HCT116 (cell line): Measurements from ENCODE around the gene WDR64. TPM values are rescaled to one million over a fixed set of nuclear protein-coding genes. Genes with fewer than 3 reads are reported as not detected.
"Not testable (repeated sequence)": the region's sequence is repeated elsewhere in the genome, so short reads cannot be mapped to it uniquely, and the experiment has no call there.

Source experiments
- ATAC-seq: fragments of 200-7000 bp; cut with Tn5 transposase; 2 replicates; pipeline ENCODE4 v1.9.1; 2020; ENCODE audit warnings: mild to moderate bottlenecking, moderate library complexity
- BruUV-seq: library from RNA; stranded (reverse); fragments of 400-500 nt; replicated peaks from 2 replicates; lab custom pipeline; 2021; lab: Mats Ljungman, UMichigan
- CTCF ChIA-PET: fragments of 300-600 bp; sonication (Branson Sonifier 250); formaldehyde crosslinking; loops from one replicate; lab custom pipeline; 2021; ENCODE audit warnings: antibody characterized with exemption; lab: Charles Lee
- POLR2A ChIA-PET: fragments of 300-600, 350-600 bp; sonication (Branson Sonifier 250); formaldehyde crosslinking; loops from one replicate; lab custom pipeline; 2021; ENCODE audit warnings: antibody characterized with exemption; lab: Charles Lee
- RAD21 ChIA-PET, 2 experiments: fragments of 300-600 bp; sonication (Branson Sonifier 250); formaldehyde crosslinking; loops; one replicate each; lab custom pipeline; 2023; ENCODE audit warnings: low total read pairs in 2 of 2; ENCODE audit not compliant: uncharacterized antibody in 2 of 2, unreplicated experiment in 2 of 2, low non-redundant PET in 1 of 2; lab: Charles Lee
- DNase-seq: peaks from one replicate; pipeline ENCODE4 v3.0.0-alpha.2; 2010; ENCODE audit warnings: low read depth, low spot score
- H2AFZ ChIP-seq: fragments of 200-600 bp; shearing (Covaris generic), sonication (generic); 2 replicates; pipeline ENCODE4 v1.6.1; 2017; ENCODE audit warnings: low read depth, mixed run types, mixed read lengths, antibody characterized with exemption, low read length; ENCODE audit not compliant: poor library complexity, severe bottlenecking
- H3K27ac ChIP-seq: 2 replicates; pipeline ENCODE4 v1.5.1; 2012; ENCODE audit warnings: low read depth, low read length
- H3K27me3 ChIP-seq: fragments of 200-600 bp; sonication (generic); 2 replicates; pipeline ENCODE4 v1.6.1; 2016; ENCODE audit warnings: mixed run types, low read length, mixed read lengths; ENCODE audit not compliant: insufficient read depth
- H3K36me3 ChIP-seq, 2 experiments: fragments of 200-500 bp in 1 of 2; fragments of 200-600 bp in 1 of 2; sonication (Bioruptor generic) in 1 of 2; sonication (generic) in 1 of 2; 2 replicates each; pipeline versions ENCODE4 v1.5.1 to v1.6.1; 2014 to 2016; ENCODE audit warnings: low read length in 2 of 2, inconsistent platforms in 1 of 2, mixed read lengths in 1 of 2, mixed run types in 1 of 2; ENCODE audit not compliant: insufficient read depth in 2 of 2, control insufficient read depth in 1 of 2
- H3K4me1 ChIP-seq, 2 experiments: fragments of 200-600 bp in 1 of 2; sonication (generic) in 1 of 2; 2 replicates each; pipeline versions ENCODE4 v1.5.1 to v1.6.1; 2012 to 2017; ENCODE audit warnings: low read length in 2 of 2, inconsistent platforms in 1 of 2, mild to moderate bottlenecking in 1 of 2, mixed read lengths in 1 of 2, mixed run types in 1 of 2, moderate library complexity in 1 of 2; ENCODE audit not compliant: insufficient read depth in 2 of 2, control insufficient read depth in 1 of 2
- H3K4me2 ChIP-seq: fragments of 200-600 bp; sonication (generic); 2 replicates; pipeline ENCODE4 v1.6.1; 2017; ENCODE audit warnings: mixed run types, low read length, mixed read lengths
- H3K4me3 ChIP-seq, 2 experiments: fragments of 200-600 bp in 1 of 2; sonication (generic) in 1 of 2; replicated peaks in 1 of 2; 2 replicates each; pipeline ENCODE4 v1.5.1; 2011 to 2016; ENCODE audit warnings: low read length in 2 of 2, control low read depth in 1 of 2, low read depth in 1 of 2, mild to moderate bottlenecking in 1 of 2, mixed read lengths in 1 of 2, mixed run types in 1 of 2
- H3K79me2 ChIP-seq: fragments of 200-600 bp; sonication (generic); 2 replicates; pipeline ENCODE4 v1.6.1; 2017; ENCODE audit warnings: mild to moderate bottlenecking, mixed run types, low read length, moderate library complexity, mixed read lengths; ENCODE audit not compliant: insufficient read depth
- H3K9ac ChIP-seq: fragments of 200-600 bp; sonication (generic); 2 replicates; pipeline ENCODE4 v1.6.1; 2016; ENCODE audit warnings: low read length, mixed read lengths
- H3K9me2 ChIP-seq: fragments of 200-600 bp; sonication (generic), shearing (Covaris generic); 2 replicates; pipeline ENCODE4 v1.6.1; 2017; ENCODE audit warnings: mixed run types, mild to moderate bottlenecking, moderate library complexity; ENCODE audit not compliant: insufficient read depth
- H3K9me3 ChIP-seq, 2 experiments: fragments of 200-500 bp in 1 of 2; fragments of 200-600 bp in 1 of 2; sonication (Bioruptor generic) in 1 of 2; sonication (generic) in 1 of 2; 2 replicates each; pipeline ENCODE4 v1.6.1; 2014 to 2017; ENCODE audit warnings: low read length in 2 of 2, mixed read lengths in 2 of 2, inconsistent platforms in 1 of 2, low read depth in 1 of 2, mild to moderate bottlenecking in 1 of 2, mixed run types in 1 of 2, moderate library complexity in 1 of 2; ENCODE audit not compliant: control insufficient read depth in 1 of 2, insufficient read depth in 1 of 2
- H4K20me1 ChIP-seq: fragments of 200-600 bp; sonication (generic), shearing (Covaris generic); 2 replicates; pipeline ENCODE4 v1.6.1; 2017; ENCODE audit warnings: mixed run types, mild to moderate bottlenecking, moderate library complexity; ENCODE audit not compliant: insufficient read depth
- ATF3 ChIP-seq: IDR thresholded peaks from 2 replicates; pipeline ENCODE4 v1.6.1; 2012
- CEBPB ChIP-seq: IDR thresholded peaks from 2 replicates; pipeline ENCODE4 v1.6.1; 2012; ENCODE audit warnings: low read depth
- EGR1 ChIP-seq: IDR thresholded peaks from 2 replicates; pipeline ENCODE4 v1.6.1; 2012; ENCODE audit warnings: low read depth
- ELF1 ChIP-seq: IDR thresholded peaks from 2 replicates; pipeline ENCODE4 v1.6.1; 2012; ENCODE audit warnings: low read depth, borderline replicate concordance
- EZH2phosphoT487 ChIP-seq: fragments of 200-600 bp; IDR thresholded peaks from 2 replicates; pipeline ENCODE4 v1.6.1; 2018; ENCODE audit warnings: antibody characterized with exemption, borderline replicate concordance
- FOSL1 ChIP-seq: IDR thresholded peaks from 2 replicates; pipeline ENCODE4 v1.6.1; 2012; ENCODE audit warnings: low read depth
- JUND ChIP-seq: IDR thresholded peaks from 2 replicates; pipeline ENCODE4 v1.6.1; 2012
- MAX ChIP-seq: IDR thresholded peaks from 2 replicates; pipeline ENCODE4 v1.6.1; 2012
- POLR2A ChIP-seq: IDR thresholded peaks from 2 replicates; pipeline ENCODE4 v1.7.0; 2011; ENCODE audit warnings: borderline replicate concordance; ENCODE audit not compliant: insufficient read depth, insufficient read length; ENCODE audit errors: extremely low read depth
- POLR2AphosphoS5 ChIP-seq: IDR thresholded peaks from 2 replicates; pipeline ENCODE4 v1.6.1; 2011; ENCODE audit warnings: mild to moderate bottlenecking, low read depth, low read length, moderate library complexity
- REST ChIP-seq: IDR thresholded peaks from 2 replicates; pipeline ENCODE4 v1.6.1; 2012; ENCODE audit warnings: low read depth
- SIN3A ChIP-seq: IDR thresholded peaks from 2 replicates; pipeline ENCODE4 v1.6.1; 2012; ENCODE audit warnings: low read depth
- SP1 ChIP-seq: IDR thresholded peaks from 2 replicates; pipeline ENCODE4 v1.6.1; 2012; ENCODE audit warnings: low read depth
- SRF ChIP-seq: IDR thresholded peaks from 2 replicates; pipeline ENCODE4 v1.6.1; 2012; ENCODE audit warnings: low read depth
- TCF7L2 ChIP-seq: IDR thresholded peaks from 2 replicates; pipeline ENCODE4 v1.7.0; 2011; ENCODE audit warnings: borderline replicate concordance, inconsistent platforms; ENCODE audit not compliant: insufficient read depth, insufficient read length; ENCODE audit errors: extremely low read depth
- YY1 ChIP-seq: IDR thresholded peaks from 2 replicates; pipeline ENCODE4 v1.6.1; 2011; ENCODE audit warnings: low read length, low read depth, moderate library complexity, mild to moderate bottlenecking; ENCODE audit not compliant: insufficient replicate concordance; ENCODE audit errors: extremely low read depth
- ZNF274 ChIP-seq: fragments of 200-500 bp; sonication (Bioruptor generic); IDR thresholded peaks from 2 replicates; pipeline ENCODE4 v1.6.1; 2014; ENCODE audit warnings: mild to moderate bottlenecking, low read depth, low read length, inconsistent platforms
- intact Hi-C: fragments of 100-400 bp; cut with micrococcal nuclease; formaldehyde crosslinking; loops from 2 replicates; pipeline ENCODE4 v1.10.0; 2022
- total RNA-seq: library from RNA; stranded (reverse); gene quantifications from one replicate; pipeline ENCODE4 v1.2.1, GENCODE V29; 2021; ENCODE audit not compliant: unreplicated experiment

WDR64 gene
- total RNA-seq, 1 experiment from 2014 or later: not detected

GRCh38 chr1:241679961-241680360 is 27.9 kb downstream of the WDR64 start (continued):
- TF ChIP-seq EZH2phosphoT487 (no peak), FOSL1 (no peak), POLR2A (no peak)

- H3K36me3 ChIP-seq, H3K4me3 ChIP-seq, H3K4me1 ChIP-seq, H3K9me2 ChIP-seq, H3K27ac ChIP-seq, BruUV-seq, DNase-seq, H3K4me2 ChIP-seq, intact Hi-C loops, H3K9ac ChIP-seq, RAD21 ChIA-PET, H3K79me2 ChIP-seq, POLR2A ChIA-PET, H3K9me3 ChIP-seq, ATAC-seq, CTCF ChIA-PET, H2AFZ ChIP-seq, H4K20me1 ChIP-seq: not testable (repeated sequence)
- peaks cover 12% of the 10 kb centered on the region; the same call in 1 of the 2 replicates for H3K27me3 ChIP-seq
Measured at GRCh38 chr1:241681861-241682448, 29.9 kb downstream of the WDR64 start.

- H3K36me3 ChIP-seq: no peaks in the 10 kb centered on the region
- no peaks in the 10 kb centered on the region for H3K4me1 ChIP-seq
- H3K4me2 ChIP-seq: no peak overlapping the region
- H3K9ac ChIP-seq: no peak overlapping the region
- no TSS peak for BruUV-seq
- no peaks in the 10 kb centered on the region for H3K9me2 ChIP-seq
- H3K79me2 ChIP-seq: no peaks in the 10 kb centered on the region
- ChIA-PET POLR2A (no interaction called here), RAD21 (interaction anchor here in 1 of 2 experiments (0.6 kb wide), 1 partner anchor 458 kb away, joined by 3 read pairs; no protein-coding TSS in a partner anchor), CTCF (no interaction called here)
- DNase-seq (no peak), ATAC-seq (no peak)
- H3K27ac ChIP-seq: no peak overlapping the region
- intact Hi-C loops: no loop called here
- H4K20me1 ChIP-seq: no peaks in the 10 kb centered on the region
- H2AFZ ChIP-seq: no peak overlapping the region
- H3K4me3 ChIP-seq: no peak overlapping the region
- H3K27me3 ChIP-seq: peaks cover 12% of the 10 kb centered on the region; the same call in 1 of the 2 replicates
- no peaks in the 10 kb centered on the region for H3K9me3 ChIP-seq
- TF ChIP-seq YY1 (no peak), ZNF274 (no peak), CEBPB (no peak), SRF (no peak), REST (no peak), EGR1 (no peak), ATF3 (no peak), SP1 (no peak), FOSL1 (no peak), SIN3A (no peak), POLR2AphosphoS5 (no peak), TCF7L2 (no peak), MAX (no peak), JUND (no peak), ELF1 (no peak)
Measured at GRCh38 chr1:241682921-241683320, 30.8 kb downstream of the WDR64 start.
